Endothelial cell (in vitro differentiated cells): ENCODE measurements around the gene DQX1. TPM values are rescaled to one million over a fixed set of nuclear protein-coding genes. Genes with fewer than 3 reads are reported as not detected.

Experiments
- DNase-seq: peaks from one replicate; pipeline ENCODE4 v3.0.0; 2021; ENCODE audit warnings: low spot score
- H3K27ac Mint-ChIP-seq: one replicate; pipeline ENCODE4 v1.8.0; 2021; ENCODE audit warnings: mixed read lengths, inconsistent platforms; ENCODE audit not compliant: unreplicated experiment
- H3K27me3 Mint-ChIP-seq: one replicate; pipeline ENCODE4 v1.8.0; 2021; ENCODE audit warnings: mild to moderate bottlenecking, moderate library complexity, mixed read lengths, inconsistent platforms; ENCODE audit not compliant: unreplicated experiment
- H3K36me3 Mint-ChIP-seq: one replicate; pipeline ENCODE4 v1.8.0; 2021; ENCODE audit warnings: mild to moderate bottlenecking, low read depth, mixed read lengths, inconsistent platforms; ENCODE audit not compliant: unreplicated experiment
- H3K4me1 Mint-ChIP-seq: one replicate; pipeline ENCODE4 v1.8.0; 2021; ENCODE audit warnings: mild to moderate bottlenecking, mixed read lengths, inconsistent platforms; ENCODE audit not compliant: unreplicated experiment
- H3K4me3 Mint-ChIP-seq: one replicate; pipeline ENCODE4 v1.8.0; 2021; ENCODE audit warnings: mild to moderate bottlenecking, mixed read lengths, inconsistent platforms; ENCODE audit not compliant: unreplicated experiment
- H3K9me3 Mint-ChIP-seq: one replicate; pipeline ENCODE4 v1.8.0; 2021; ENCODE audit warnings: mixed read lengths, inconsistent platforms; ENCODE audit not compliant: unreplicated experiment
- CTCF ChIP-seq: fragments of 200-600 bp; sonication (generic); IDR thresholded peaks from one replicate; pipeline ENCODE4 v1.5.0; 2021; ENCODE audit warnings: antibody characterized with exemption; ENCODE audit not compliant: unreplicated experiment
- total RNA-seq: library from RNA; stranded (reverse); fragmentation: NEBNext Ultra II Directional; extraction: Animal tissue kit (Norgen Biotek cat#: 25700); gene quantifications from one replicate; pipeline ENCODE4 v1.2.1, GENCODE V29; 2021; ENCODE audit not compliant: unreplicated experiment

The DQX1 gene
- total RNA-seq, 1 donor from 2014 or later = 3.5 TPM

- TF ChIP-seq CTCF = no peak
- H3K4me3 Mint-ChIP-seq = peak overlapping the region; percentile 62
- H3K27me3 Mint-ChIP-seq = peaks cover 40% of the 10 kb centered on the region
- DNase-seq = no peak
- no peak overlapping the region for H3K27ac Mint-ChIP-seq
- peaks cover 15% of the 10 kb centered on the region for H3K4me1 Mint-ChIP-seq
- H3K36me3 Mint-ChIP-seq = peaks cover 16% of the 10 kb centered on the region
- peaks cover 5% of the 10 kb centered on the region for H3K9me3 Mint-ChIP-seq
Observed at GRCh38 chr2:74516650-74517049, 9.4 kb downstream of the DQX1 start.

- H3K4me1 Mint-ChIP-seq = peaks cover 15% of the 10 kb centered on the region
- H3K4me3 Mint-ChIP-seq = peak overlapping the region; percentile 62
- H3K9me3 Mint-ChIP-seq = peaks cover 5% of the 10 kb centered on the region
- DNase-seq = peak; percentile 74
- TF ChIP-seq CTCF = no peak
- no peak overlapping the region for H3K27ac Mint-ChIP-seq
- H3K27me3 Mint-ChIP-seq = peaks cover 41% of the 10 kb centered on the region
- H3K36me3 Mint-ChIP-seq = peaks cover 16% of the 10 kb centered on the region
Observed at GRCh38 chr2:74515981-74516633, 9.9 kb downstream of the DQX1 start.

GRCh38 chr2:74515271-74515980 lies 10.6 kb downstream of the DQX1 start:
- H3K27ac Mint-ChIP-seq = no peak overlapping the region
- H3K36me3 Mint-ChIP-seq = peaks cover 16% of the 10 kb centered on the region
- no peak overlapping the region for H3K4me3 Mint-ChIP-seq
- peaks cover 5% of the 10 kb centered on the region for H3K9me3 Mint-ChIP-seq
- no peak for TF ChIP-seq CTCF
- H3K4me1 Mint-ChIP-seq = peaks cover 18% of the 10 kb centered on the region
- H3K27me3 Mint-ChIP-seq = peaks cover 46% of the 10 kb centered on the region
- no peak for DNase-seq

GRCh38 chr2:74514368-74515270 lies 11.4 kb downstream of the DQX1 start, which contains the start of gene TLX2:
Gene TLX2, plus strand, starts transcription at chr2:74514450. Its CDS starts 357 bp downstream, at chr2:74514807.
- TF ChIP-seq CTCF = no peak
- Mint-ChIP-seq H3K27me3 (peaks cover 44% of the 10 kb centered on the region), H3K27ac (no peak within 1 kb of the TSS), H3K36me3 (peaks cover 16% of the 10 kb centered on the region), H3K4me1 (peaks cover 23% of the 10 kb centered on the region), H3K9me3 (peaks cover 5% of the 10 kb centered on the region), H3K4me3 (no peak within 1 kb of the TSS)
- DNase-seq = peak; percentile 26
